SK-N-SH (cell line): Measurements from ENCODE around the gene SNX27. TPM values are rescaled to one million over a fixed set of nuclear protein-coding genes. Genes with fewer than 3 reads are reported as not detected.

Experiments
- CTCF ChIA-PET: fragments of 300-600, 350-600 bp; formaldehyde crosslinking; extraction: SDS; loops from one replicate; lab custom pipeline; 2021; lab: Yijun Ruan, JAX
- POLR2A ChIA-PET: fragments of 350-600 bp; sonication (Branson Sonifier 250); formaldehyde crosslinking; extraction: SDS; loops from one replicate; lab custom pipeline; 2020; ENCODE audit warnings: antibody characterized with exemption, inconsistent platforms; lab: Yijun Ruan, JAX
- DNase-seq: peaks from one replicate; pipeline ENCODE4 v3.0.0; 2012
- H2AFZ ChIP-seq: fragments of 200-600 bp; sonication (generic); 2 replicates; pipeline ENCODE4 v1.8.1; 2016; ENCODE audit warnings: antibody characterized with exemption, mild to moderate bottlenecking, low read depth
- H3F3A ChIP-seq: fragments of 200-600 bp; sonication (generic); replicated peaks from 2 replicates; pipeline ENCODE3; 2016; ENCODE audit warnings: antibody characterized with exemption, mild to moderate bottlenecking; ENCODE audit not compliant: insufficient read depth
- H3K27ac ChIP-seq, 2 experiments: fragments of 200-500 bp in 1 of 2; fragments of 200-600 bp in 1 of 2; sonication (Bioruptor generic) in 1 of 2; sonication (generic), shearing (Covaris generic) in 1 of 2; 2 replicates each; pipeline versions ENCODE4 v1.5.1 to v1.6.1; 2014 to 2016; ENCODE audit warnings: low read depth in 2 of 2, inconsistent platforms in 1 of 2, low read length in 1 of 2, mild to moderate bottlenecking in 1 of 2, mixed read lengths in 1 of 2
- H3K27me3 ChIP-seq: fragments of 200-600 bp; sonication (generic), shearing (Covaris generic); 2 replicates; pipeline ENCODE4 v1.6.1; 2016; ENCODE audit warnings: mixed run types; ENCODE audit not compliant: insufficient read depth
- H3K36me3 ChIP-seq, 2 experiments: fragments of 200-500 bp in 1 of 2; fragments of 200-600 bp in 1 of 2; sonication (Bioruptor generic) in 1 of 2; sonication (generic) in 1 of 2; replicated peaks in 1 of 2; 2 replicates each; pipeline versions ENCODE3 to v1.5.1; 2014 to 2016; ENCODE audit warnings: low read length in 1 of 2, mild to moderate bottlenecking in 1 of 2; ENCODE audit not compliant: insufficient read depth in 2 of 2, control insufficient read depth in 1 of 2
- H3K4me1 ChIP-seq, 2 experiments: fragments of 200-500 bp in 1 of 2; fragments of 200-600 bp in 1 of 2; sonication (Bioruptor generic) in 1 of 2; sonication (generic), shearing (Covaris generic) in 1 of 2; 2 replicates each; pipeline versions ENCODE4 v1.5.1 to v1.6.1; 2014 to 2016; ENCODE audit warnings: low read depth in 1 of 2, low read length in 1 of 2, mixed run types in 1 of 2; ENCODE audit not compliant: insufficient read depth in 2 of 2, control insufficient read depth in 1 of 2
- H3K4me2 ChIP-seq: fragments of 200-600 bp; sonication (generic), shearing (Covaris generic); 2 replicates; pipeline ENCODE4 v1.6.1; 2017; ENCODE audit warnings: mixed run types
- H3K4me3 ChIP-seq, 2 experiments: fragments of 200-500 bp in 1 of 2; fragments of 200-600 bp in 1 of 2; sonication (Bioruptor generic) in 1 of 2; sonication (generic), shearing (Covaris generic) in 1 of 2; 2 replicates each; pipeline versions ENCODE4 v1.5.1 to v1.8.1; 2014 to 2016; ENCODE audit warnings: low read depth in 2 of 2, inconsistent platforms in 1 of 2, low read length in 1 of 2, mild to moderate bottlenecking in 1 of 2, mixed read lengths in 1 of 2, moderate library complexity in 1 of 2
- H3K79me2 ChIP-seq: fragments of 200-600 bp; sonication (generic); 2 replicates; pipeline ENCODE4 v1.8.1; 2017; ENCODE audit warnings: mild to moderate bottlenecking; ENCODE audit not compliant: insufficient read depth
- H3K9ac ChIP-seq: fragments of 200-600 bp; sonication (generic); 2 replicates; pipeline ENCODE4 v1.6.1; 2017; ENCODE audit warnings: mixed run types
- H3K9me2 ChIP-seq: fragments of 200-600 bp; sonication (generic); 2 replicates; pipeline ENCODE4 v1.6.1; 2017; ENCODE audit warnings: mixed run types
- H3K9me3 ChIP-seq: fragments of 200-600 bp; sonication (generic); 2 replicates; pipeline ENCODE4 v1.6.1; 2017; ENCODE audit warnings: mixed run types, mild to moderate bottlenecking, moderate library complexity
- H4K20me1 ChIP-seq: fragments of 200-600 bp; sonication (generic); 2 replicates; pipeline ENCODE4 v1.6.1; 2017; ENCODE audit warnings: mild to moderate bottlenecking, mixed run types; ENCODE audit not compliant: insufficient read depth
- CHD2 ChIP-seq: fragments of 150-350 bp; IDR thresholded peaks from 2 replicates; pipeline ENCODE4 v1.6.1; 2018; ENCODE audit warnings: low read length; ENCODE audit not compliant: partially characterized antibody
- CTCF ChIP-seq: fragments of 200-600 bp; sonication (generic); IDR thresholded peaks from 2 replicates; pipeline ENCODE4 v1.6.1; 2017; ENCODE audit warnings: antibody characterized with exemption, mild to moderate bottlenecking, moderate library complexity
- EP300 ChIP-seq, 2 experiments: IDR thresholded peaks; 2 replicates each; pipeline versions ENCODE4 v1.4.0 to v1.6.1; 2012; ENCODE audit warnings: borderline replicate concordance in 1 of 2, low read depth in 1 of 2, low read length in 1 of 2
- EZH2phosphoT487 ChIP-seq: fragments of 200-600 bp; sonication (generic); IDR thresholded peaks from 2 replicates; pipeline ENCODE4 v1.6.1; 2017; ENCODE audit warnings: low read depth, mixed run types, mild to moderate bottlenecking, antibody characterized with exemption, moderate library complexity, borderline replicate concordance
- FOSL2 ChIP-seq: IDR thresholded peaks from 2 replicates; pipeline ENCODE4 v1.4.0; 2012; ENCODE audit warnings: low read depth, mild to moderate bottlenecking, moderate library complexity, borderline replicate concordance
- FOXM1 ChIP-seq: IDR thresholded peaks from 2 replicates; pipeline ENCODE4 v1.4.0; 2012; ENCODE audit warnings: low read depth, mild to moderate bottlenecking
- GATA2 ChIP-seq: sonication (generic); formaldehyde crosslinking; IDR thresholded peaks from 2 replicates; pipeline ENCODE4 v1.5.0; 2020; ENCODE audit warnings: mild to moderate bottlenecking, missing genetic modification reagents
- JUND ChIP-seq: IDR thresholded peaks from 2 replicates; pipeline ENCODE4 v1.4.0; 2012
- MEF2A ChIP-seq: IDR thresholded peaks from 2 replicates; pipeline ENCODE4 v1.4.0; 2012; ENCODE audit warnings: low read depth, borderline replicate concordance
- NFIC ChIP-seq: IDR thresholded peaks from 2 replicates; pipeline ENCODE4 v1.4.0; 2012; ENCODE audit warnings: borderline replicate concordance
- PBX3 ChIP-seq: IDR thresholded peaks from 2 replicates; pipeline ENCODE4; 2012
- POLR2AphosphoS5 ChIP-seq: IDR thresholded peaks from 2 replicates; pipeline ENCODE4 v1.6.1; 2012; ENCODE audit warnings: low read depth, low read length
- SIN3A ChIP-seq: IDR thresholded peaks from 2 replicates; pipeline ENCODE4 v1.6.1; 2012; ENCODE audit warnings: low read depth, mild to moderate bottlenecking, low read length, moderate library complexity, borderline replicate concordance
- TAF1 ChIP-seq: IDR thresholded peaks from 2 replicates; pipeline ENCODE4 v1.6.1; 2012; ENCODE audit warnings: low read depth, mild to moderate bottlenecking, low read length, moderate library complexity, borderline replicate concordance
- USF1 ChIP-seq: IDR thresholded peaks from 2 replicates; pipeline ENCODE4 v1.4.0; 2012; ENCODE audit warnings: low read depth, borderline replicate concordance
- USF2 ChIP-seq: fragments of 150-350 bp; IDR thresholded peaks from 2 replicates; pipeline ENCODE4 v1.6.1; 2017; ENCODE audit warnings: antibody characterized with exemption, low read length, low read depth, borderline replicate concordance
- WGBS: methylation state at CpG from one replicate; pipeline ENCODE4 v1.1.6; 2017; ENCODE audit warnings: low lambda C conversion rate; 5-methylcytosine and 5-hydroxymethylcytosine counted together
- polyA plus RNA-seq, 3 experiments: library from polyadenylated mRNA; depleted of rRNA; stranded (reverse); fragments of >200 nt; gene quantifications; 2 replicates each; pipeline ENCODE4 v1.2.3, GENCODE V29; 2012

Gene SNX27
- polyA plus RNA-seq, 1 of the 3 experiments (the other 2 are of a cell fraction): 10.8 TPM

GRCh38 chr1:151661751-151662150 is 49.9 kb downstream of the SNX27 start:
- H3K9me2 ChIP-seq: no peaks in the 10 kb centered on the region
- no peak overlapping the region for H2AFZ ChIP-seq
- TF ChIP-seq USF1: no peak
- no peak for TF ChIP-seq TAF1
- TF ChIP-seq PBX3: no peak
- ChIA-PET POLR2A (no interaction called here), CTCF (interaction anchor here (1.2 kb wide), 1 partner anchor 8 kb away, joined by 3 read pairs; no protein-coding TSS in a partner anchor)
- no peak overlapping the region for H3K27ac ChIP-seq
- H3F3A ChIP-seq: no peaks in the 10 kb centered on the region
- H3K36me3 ChIP-seq: peaks cover 45 to 61% of the 10 kb centered on the region in 2 experiments
- 85% methylated on average over 6 of the region's 6 CpGs for WGBS
- DNase-seq: no peak
- H3K9ac ChIP-seq: no peak overlapping the region
- H3K4me1 ChIP-seq: no peaks in the 10 kb centered on the region; a peak in 1 of 4 replicates
- H4K20me1 ChIP-seq: no peaks in the 10 kb centered on the region
- no peaks in the 10 kb centered on the region for H3K79me2 ChIP-seq
- no peaks in the 10 kb centered on the region for H3K9me3 ChIP-seq
- no peaks in the 10 kb centered on the region for H3K27me3 ChIP-seq
- H3K4me2 ChIP-seq: no peak overlapping the region
- H3K4me3 ChIP-seq: no peak overlapping the region

GRCh38 chr1:151668090-151668489 is 56.2 kb downstream of the SNX27 start:
- CTCF ChIA-PET: interaction anchor here (0.6 to 1.2 kb wide), 3 partner anchors 10 to 74 kb away, joined by 3 to 6 read pairs (median 4); no protein-coding TSS in a partner anchor
- POLR2A ChIA-PET: no interaction called here
- no peak overlapping the region for H3K9ac ChIP-seq
- 92% methylated on average over 3 of the region's 3 CpGs for WGBS
- H3K9me2 ChIP-seq: no peaks in the 10 kb centered on the region
- H3K27me3 ChIP-seq: no peaks in the 10 kb centered on the region
- DNase-seq: no peak
- H3K4me3 ChIP-seq: no peak overlapping the region
- H3K79me2 ChIP-seq: peaks cover 15% of the 10 kb centered on the region; the same call in 1 of the 2 replicates
- H4K20me1 ChIP-seq: no peaks in the 10 kb centered on the region
- peaks cover 45 to 49% of the 10 kb centered on the region in 2 experiments for H3K36me3 ChIP-seq
- TF ChIP-seq FOXM1 (no peak), MEF2A (no peak), CTCF (no peak), JUND (no peak), NFIC (no peak), SIN3A (no peak), USF1 (no peak), EZH2phosphoT487 (no peak), USF2 (no peak), FOSL2 (no peak), CHD2 (no peak), EP300 (IDR thresholded peaks at IDR 0.05; ENCODE audit: borderline replicate concordance in 1 of 2, low read depth in 1 of 2, low read length in 1 of 2) (no peak), GATA2 (CRISPR knock-in tag) (no peak), PBX3 (no peak), POLR2AphosphoS5 (no peak)
- H2AFZ ChIP-seq: no peak overlapping the region
- peaks cover 5% of the 10 kb centered on the region for H3F3A ChIP-seq
- no peak overlapping the region for H3K27ac ChIP-seq
- H3K9me3 ChIP-seq: no peaks in the 10 kb centered on the region
- no peaks in the 10 kb centered on the region; a peak in 1 of 4 replicates for H3K4me1 ChIP-seq
- H3K4me2 ChIP-seq: no peak overlapping the region
